GM23338 (cell line): Measurements from ENCODE around the gene RGL1.

ENCODE experiments used
- CREB1 ChIP-seq: fragments of 250-450 bp; sonication (Bioruptor Pico); IDR thresholded peaks from 2 replicates; pipeline ENCODE4 v1.5.0; 2020; ENCODE audit warnings: low read depth, mild to moderate bottlenecking, moderate library complexity
- EZH2 ChIP-seq: fragments of 200-600 bp; sonication (generic); IDR thresholded peaks from one replicate; pipeline ENCODE4 v1.8.0; 2017; ENCODE audit warnings: antibody characterized with exemption, mild to moderate bottlenecking, low read depth; ENCODE audit not compliant: unreplicated experiment
- EZH2phosphoT487 ChIP-seq: fragments of 200-600 bp; sonication (generic); IDR thresholded peaks from one replicate; pipeline ENCODE4 v1.8.1; 2018; ENCODE audit warnings: antibody characterized with exemption; ENCODE audit not compliant: unreplicated experiment
- NANOG ChIP-seq: IDR thresholded peaks from 2 replicates; pipeline ENCODE4 v1.6.1; 2016; ENCODE audit warnings: antibody characterized with exemption, borderline replicate concordance
- POLR2AphosphoS5 ChIP-seq: IDR thresholded peaks from 2 replicates; pipeline ENCODE4 v1.6.1; 2016; ENCODE audit warnings: antibody characterized with exemption, low read depth
- STAT1 ChIP-seq: IDR thresholded peaks from one replicate; pipeline ENCODE4 v1.6.1; 2016; ENCODE audit warnings: antibody characterized with exemption; ENCODE audit not compliant: unreplicated experiment
- TF ChIP-seq, protein P1 (sequence below), 2 experiments: fragments of 200-600 bp in 1 of 2; sonication (generic) in 1 of 2; conservative IDR thresholded peaks; 2 replicates each; pipeline versions ENCODE4 v1.5.1 to v1.6.1; 2016 to 2017; ENCODE audit warnings: antibody characterized with exemption in 2 of 2, low read depth in 2 of 2, mild to moderate bottlenecking in 2 of 2, moderate library complexity in 1 of 2
- TF ChIP-seq, protein P2 (sequence below): fragments of 250-450 bp; sonication (Bioruptor Pico); IDR thresholded peaks from 2 replicates; pipeline ENCODE4 v1.5.0; 2020; ENCODE audit warnings: mild to moderate bottlenecking, moderate library complexity
- TF ChIP-seq, protein P3 (sequence below): IDR thresholded peaks from one replicate; pipeline ENCODE4 v1.6.1; 2018; ENCODE audit warnings: antibody characterized with exemption; ENCODE audit not compliant: unreplicated experiment
- TF ChIP-seq, protein P4 (sequence below): IDR thresholded peaks from 2 replicates; pipeline ENCODE4 v1.6.1; 2016; ENCODE audit warnings: antibody characterized with exemption

DNA sequence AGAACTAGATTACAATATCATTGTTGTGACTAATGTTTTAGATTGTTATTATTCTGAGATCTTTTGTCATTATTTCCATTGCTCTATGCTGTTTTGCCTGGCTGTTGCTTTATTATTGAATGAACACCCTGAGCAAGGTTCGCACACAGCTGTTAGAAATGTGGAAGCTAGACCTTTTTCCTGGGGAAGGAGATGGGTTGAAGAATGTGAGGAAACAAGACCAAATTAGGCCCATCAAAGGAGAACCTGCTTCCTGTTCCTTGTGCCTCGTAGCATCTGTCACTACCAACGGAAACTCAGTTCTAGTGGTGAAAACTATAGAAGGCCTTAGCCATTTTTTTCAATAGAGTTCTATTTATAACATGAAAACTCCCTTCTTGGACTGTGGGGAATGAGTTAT, 68.7 kb downstream of the RGL1 start:
- TF ChIP-seq, protein P1, sequence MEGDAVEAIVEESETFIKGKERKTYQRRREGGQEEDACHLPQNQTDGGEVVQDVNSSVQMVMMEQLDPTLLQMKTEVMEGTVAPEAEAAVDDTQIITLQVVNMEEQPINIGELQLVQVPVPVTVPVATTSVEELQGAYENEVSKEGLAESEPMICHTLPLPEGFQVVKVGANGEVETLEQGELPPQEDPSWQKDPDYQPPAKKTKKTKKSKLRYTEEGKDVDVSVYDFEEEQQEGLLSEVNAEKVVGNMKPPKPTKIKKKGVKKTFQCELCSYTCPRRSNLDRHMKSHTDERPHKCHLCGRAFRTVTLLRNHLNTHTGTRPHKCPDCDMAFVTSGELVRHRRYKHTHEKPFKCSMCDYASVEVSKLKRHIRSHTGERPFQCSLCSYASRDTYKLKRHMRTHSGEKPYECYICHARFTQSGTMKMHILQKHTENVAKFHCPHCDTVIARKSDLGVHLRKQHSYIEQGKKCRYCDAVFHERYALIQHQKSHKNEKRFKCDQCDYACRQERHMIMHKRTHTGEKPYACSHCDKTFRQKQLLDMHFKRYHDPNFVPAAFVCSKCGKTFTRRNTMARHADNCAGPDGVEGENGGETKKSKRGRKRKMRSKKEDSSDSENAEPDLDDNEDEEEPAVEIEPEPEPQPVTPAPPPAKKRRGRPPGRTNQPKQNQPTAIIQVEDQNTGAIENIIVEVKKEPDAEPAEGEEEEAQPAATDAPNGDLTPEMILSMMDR (conservative IDR thresholded peaks at IDR 0.05; ENCODE audit: low read depth in 2 of 2) = no peak
- no peak for TF ChIP-seq EZH2phosphoT487
- TF ChIP-seq EZH2 = no peak
- TF ChIP-seq, protein P2, sequence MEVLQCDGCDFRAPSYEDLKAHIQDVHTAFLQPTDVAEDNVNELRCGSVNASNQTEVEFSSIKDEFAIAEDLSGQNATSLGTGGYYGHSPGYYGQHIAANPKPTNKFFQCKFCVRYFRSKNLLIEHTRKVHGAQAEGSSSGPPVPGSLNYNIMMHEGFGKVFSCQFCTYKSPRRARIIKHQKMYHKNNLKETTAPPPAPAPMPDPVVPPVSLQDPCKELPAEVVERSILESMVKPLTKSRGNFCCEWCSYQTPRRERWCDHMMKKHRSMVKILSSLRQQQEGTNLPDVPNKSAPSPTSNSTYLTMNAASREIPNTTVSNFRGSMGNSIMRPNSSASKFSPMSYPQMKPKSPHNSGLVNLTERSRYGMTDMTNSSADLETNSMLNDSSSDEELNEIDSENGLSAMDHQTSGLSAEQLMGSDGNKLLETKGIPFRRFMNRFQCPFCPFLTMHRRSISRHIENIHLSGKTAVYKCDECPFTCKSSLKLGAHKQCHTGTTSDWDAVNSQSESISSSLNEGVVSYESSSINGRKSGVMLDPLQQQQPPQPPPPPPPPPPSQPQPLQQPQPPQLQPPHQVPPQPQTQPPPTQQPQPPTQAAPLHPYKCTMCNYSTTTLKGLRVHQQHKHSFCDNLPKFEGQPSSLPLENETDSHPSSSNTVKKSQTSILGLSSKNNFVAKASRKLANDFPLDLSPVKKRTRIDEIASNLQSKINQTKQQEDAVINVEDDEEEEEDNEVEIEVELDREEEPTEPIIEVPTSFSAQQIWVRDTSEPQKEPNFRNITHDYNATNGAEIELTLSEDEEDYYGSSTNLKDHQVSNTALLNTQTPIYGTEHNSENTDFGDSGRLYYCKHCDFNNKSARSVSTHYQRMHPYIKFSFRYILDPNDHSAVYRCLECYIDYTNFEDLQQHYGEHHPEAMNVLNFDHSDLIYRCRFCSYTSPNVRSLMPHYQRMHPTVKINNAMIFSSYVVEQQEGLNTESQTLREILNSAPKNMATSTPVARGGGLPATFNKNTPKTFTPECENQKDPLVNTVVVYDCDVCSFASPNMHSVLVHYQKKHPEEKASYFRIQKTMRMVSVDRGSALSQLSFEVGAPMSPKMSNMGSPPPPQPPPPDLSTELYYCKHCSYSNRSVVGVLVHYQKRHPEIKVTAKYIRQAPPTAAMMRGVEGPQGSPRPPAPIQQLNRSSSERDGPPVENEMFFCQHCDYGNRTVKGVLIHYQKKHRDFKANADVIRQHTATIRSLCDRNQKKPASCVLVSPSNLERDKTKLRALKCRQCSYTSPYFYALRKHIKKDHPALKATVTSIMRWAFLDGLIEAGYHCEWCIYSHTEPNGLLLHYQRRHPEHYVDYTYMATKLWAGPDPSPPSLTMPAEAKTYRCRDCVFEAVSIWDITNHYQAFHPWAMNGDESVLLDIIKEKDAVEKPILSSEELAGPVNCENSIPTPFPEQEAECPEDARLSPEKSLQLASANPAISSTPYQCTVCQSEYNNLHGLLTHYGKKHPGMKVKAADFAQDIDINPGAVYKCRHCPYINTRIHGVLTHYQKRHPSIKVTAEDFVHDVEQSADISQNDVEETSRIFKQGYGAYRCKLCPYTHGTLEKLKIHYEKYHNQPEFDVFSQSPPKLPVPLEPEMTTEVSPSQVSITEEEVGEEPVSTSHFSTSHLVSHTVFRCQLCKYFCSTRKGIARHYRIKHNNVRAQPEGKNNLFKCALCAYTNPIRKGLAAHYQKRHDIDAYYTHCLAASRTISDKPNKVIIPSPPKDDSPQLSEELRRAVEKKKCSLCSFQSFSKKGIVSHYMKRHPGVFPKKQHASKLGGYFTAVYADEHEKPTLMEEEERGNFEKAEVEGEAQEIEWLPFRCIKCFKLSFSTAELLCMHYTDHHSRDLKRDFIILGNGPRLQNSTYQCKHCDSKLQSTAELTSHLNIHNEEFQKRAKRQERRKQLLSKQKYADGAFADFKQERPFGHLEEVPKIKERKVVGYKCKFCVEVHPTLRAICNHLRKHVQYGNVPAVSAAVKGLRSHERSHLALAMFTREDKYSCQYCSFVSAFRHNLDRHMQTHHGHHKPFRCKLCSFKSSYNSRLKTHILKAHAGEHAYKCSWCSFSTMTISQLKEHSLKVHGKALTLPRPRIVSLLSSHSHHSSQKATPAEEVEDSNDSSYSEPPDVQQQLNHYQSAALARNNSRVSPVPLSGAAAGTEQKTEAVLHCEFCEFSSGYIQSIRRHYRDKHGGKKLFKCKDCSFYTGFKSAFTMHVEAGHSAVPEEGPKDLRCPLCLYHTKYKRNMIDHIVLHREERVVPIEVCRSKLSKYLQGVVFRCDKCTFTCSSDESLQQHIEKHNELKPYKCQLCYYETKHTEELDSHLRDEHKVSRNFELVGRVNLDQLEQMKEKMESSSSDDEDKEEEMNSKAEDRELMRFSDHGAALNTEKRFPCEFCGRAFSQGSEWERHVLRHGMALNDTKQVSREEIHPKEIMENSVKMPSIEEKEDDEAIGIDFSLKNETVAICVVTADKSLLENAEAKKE (CRISPR knock-in tag) = no peak
- TF ChIP-seq POLR2AphosphoS5 = no peak
- TF ChIP-seq, protein P3, sequence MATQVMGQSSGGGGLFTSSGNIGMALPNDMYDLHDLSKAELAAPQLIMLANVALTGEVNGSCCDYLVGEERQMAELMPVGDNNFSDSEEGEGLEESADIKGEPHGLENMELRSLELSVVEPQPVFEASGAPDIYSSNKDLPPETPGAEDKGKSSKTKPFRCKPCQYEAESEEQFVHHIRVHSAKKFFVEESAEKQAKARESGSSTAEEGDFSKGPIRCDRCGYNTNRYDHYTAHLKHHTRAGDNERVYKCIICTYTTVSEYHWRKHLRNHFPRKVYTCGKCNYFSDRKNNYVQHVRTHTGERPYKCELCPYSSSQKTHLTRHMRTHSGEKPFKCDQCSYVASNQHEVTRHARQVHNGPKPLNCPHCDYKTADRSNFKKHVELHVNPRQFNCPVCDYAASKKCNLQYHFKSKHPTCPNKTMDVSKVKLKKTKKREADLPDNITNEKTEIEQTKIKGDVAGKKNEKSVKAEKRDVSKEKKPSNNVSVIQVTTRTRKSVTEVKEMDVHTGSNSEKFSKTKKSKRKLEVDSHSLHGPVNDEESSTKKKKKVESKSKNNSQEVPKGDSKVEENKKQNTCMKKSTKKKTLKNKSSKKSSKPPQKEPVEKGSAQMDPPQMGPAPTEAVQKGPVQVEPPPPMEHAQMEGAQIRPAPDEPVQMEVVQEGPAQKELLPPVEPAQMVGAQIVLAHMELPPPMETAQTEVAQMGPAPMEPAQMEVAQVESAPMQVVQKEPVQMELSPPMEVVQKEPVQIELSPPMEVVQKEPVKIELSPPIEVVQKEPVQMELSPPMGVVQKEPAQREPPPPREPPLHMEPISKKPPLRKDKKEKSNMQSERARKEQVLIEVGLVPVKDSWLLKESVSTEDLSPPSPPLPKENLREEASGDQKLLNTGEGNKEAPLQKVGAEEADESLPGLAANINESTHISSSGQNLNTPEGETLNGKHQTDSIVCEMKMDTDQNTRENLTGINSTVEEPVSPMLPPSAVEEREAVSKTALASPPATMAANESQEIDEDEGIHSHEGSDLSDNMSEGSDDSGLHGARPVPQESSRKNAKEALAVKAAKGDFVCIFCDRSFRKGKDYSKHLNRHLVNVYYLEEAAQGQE = no peak
- TF ChIP-seq STAT1 = no peak
- TF ChIP-seq, protein P4, sequence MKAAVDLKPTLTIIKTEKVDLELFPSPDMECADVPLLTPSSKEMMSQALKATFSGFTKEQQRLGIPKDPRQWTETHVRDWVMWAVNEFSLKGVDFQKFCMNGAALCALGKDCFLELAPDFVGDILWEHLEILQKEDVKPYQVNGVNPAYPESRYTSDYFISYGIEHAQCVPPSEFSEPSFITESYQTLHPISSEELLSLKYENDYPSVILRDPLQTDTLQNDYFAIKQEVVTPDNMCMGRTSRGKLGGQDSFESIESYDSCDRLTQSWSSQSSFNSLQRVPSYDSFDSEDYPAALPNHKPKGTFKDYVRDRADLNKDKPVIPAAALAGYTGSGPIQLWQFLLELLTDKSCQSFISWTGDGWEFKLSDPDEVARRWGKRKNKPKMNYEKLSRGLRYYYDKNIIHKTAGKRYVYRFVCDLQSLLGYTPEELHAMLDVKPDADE = no peak
- TF ChIP-seq NANOG = no peak
- TF ChIP-seq CREB1 (CRISPR knock-in tag) = no peak
